ENCODE results near the gene UQCC3.
"Not testable (repeated sequence)": the region's sequence is repeated elsewhere in the genome, so short reads cannot be mapped to it uniquely, and the experiment has no call there.

The UQCC3 gene

GRCh38 chr11:62648185-62648966, 23.1 kb upstream of the UQCC3 start:
- peaks cover 41% of the 10 kb centered on the region for H3K36me3 ChIP-seq (ENCODE audit: control insufficient read depth, insufficient read depth, low read length)
- H3K4me3 ChIP-seq (ENCODE audit: low read depth, low read length) = no peak overlapping the region
- no peaks in the 10 kb centered on the region for H3K27me3 ChIP-seq (ENCODE audit: control insufficient read depth, insufficient read depth, low read length)
- peaks cover 10% of the 10 kb centered on the region for H3K4me1 ChIP-seq (ENCODE audit: control insufficient read depth, insufficient read depth, low read length)
- no peaks in the 10 kb centered on the region for H3K9me3 ChIP-seq (ENCODE audit: control insufficient read depth, insufficient read depth, low read depth, low read length)
- no peak overlapping the region for H3K27ac ChIP-seq (ENCODE audit: low read depth, low read length)
- no peak overlapping the region for H3K9ac ChIP-seq (ENCODE audit: low read length)

- Histone ChIP-seq H3K9ac (ENCODE audit: low read length) (no peak overlapping the region), H3K4me1 (ENCODE audit: control insufficient read depth, insufficient read depth, low read length) (peaks cover 10% of the 10 kb centered on the region), H3K4me3 (ENCODE audit: low read depth, low read length) (no peak overlapping the region), H3K27ac (ENCODE audit: low read depth, low read length) (no peak overlapping the region), H3K27me3 (ENCODE audit: control insufficient read depth, insufficient read depth, low read length) (no peaks in the 10 kb centered on the region), H3K9me3 (ENCODE audit: control insufficient read depth, insufficient read depth, low read depth, low read length) (no peaks in the 10 kb centered on the region), H3K36me3 (ENCODE audit: control insufficient read depth, insufficient read depth, low read length) (peaks cover 36% of the 10 kb centered on the region)
Observed at GRCh38 chr11:62648967-62649364, 22.5 kb upstream of the UQCC3 start.

DNA sequence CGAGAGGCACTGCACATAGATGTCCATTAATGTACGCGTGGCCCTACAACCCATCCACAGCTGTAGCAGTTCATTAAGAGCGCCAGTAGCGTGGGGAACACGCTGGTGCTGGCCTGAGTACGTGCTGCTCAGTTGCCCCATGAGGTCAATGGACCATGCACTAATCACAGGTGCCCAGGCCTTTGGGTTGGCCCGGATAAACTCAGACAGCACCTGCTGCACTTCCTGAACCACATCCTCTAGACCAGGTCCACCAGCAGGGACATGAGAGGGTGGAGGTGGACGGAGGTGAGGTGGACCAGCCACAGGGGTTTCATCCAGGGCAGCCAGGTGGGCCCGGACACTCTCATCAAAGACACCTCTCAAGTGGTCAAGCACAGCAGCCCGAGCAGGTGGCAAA, 22.0 kb upstream of the UQCC3 start:
- Histone ChIP-seq H3K9me3 (ENCODE audit: control insufficient read depth, insufficient read depth, low read depth, low read length) (no peaks in the 10 kb centered on the region), H3K27ac (ENCODE audit: low read depth, low read length) (no peak overlapping the region), H3K27me3 (ENCODE audit: control insufficient read depth, insufficient read depth, low read length) (no peaks in the 10 kb centered on the region), H3K4me3 (ENCODE audit: low read depth, low read length) (no peak overlapping the region), H3K4me1 (ENCODE audit: control insufficient read depth, insufficient read depth, low read length) (peaks cover 10% of the 10 kb centered on the region), H3K36me3 (ENCODE audit: control insufficient read depth, insufficient read depth, low read length) (peaks cover 31% of the 10 kb centered on the region), H3K9ac (ENCODE audit: low read length) (no peak overlapping the region)

- not testable (repeated sequence) for H3K4me1 ChIP-seq (ENCODE audit: control insufficient read depth, insufficient read depth, low read length); H3K9me3 ChIP-seq (ENCODE audit: control insufficient read depth, insufficient read depth, low read depth, low read length); H3K9ac ChIP-seq (ENCODE audit: low read length); H3K27me3 ChIP-seq (ENCODE audit: control insufficient read depth, insufficient read depth, low read length); H3K27ac ChIP-seq (ENCODE audit: low read depth, low read length); H3K4me3 ChIP-seq (ENCODE audit: low read depth, low read length)
- H3K36me3 ChIP-seq (ENCODE audit: control insufficient read depth, insufficient read depth, low read length) = peaks cover 25% of the 10 kb centered on the region
Observed at GRCh38 chr11:62650283-62650682, 21.2 kb upstream of the UQCC3 start.

DNA sequence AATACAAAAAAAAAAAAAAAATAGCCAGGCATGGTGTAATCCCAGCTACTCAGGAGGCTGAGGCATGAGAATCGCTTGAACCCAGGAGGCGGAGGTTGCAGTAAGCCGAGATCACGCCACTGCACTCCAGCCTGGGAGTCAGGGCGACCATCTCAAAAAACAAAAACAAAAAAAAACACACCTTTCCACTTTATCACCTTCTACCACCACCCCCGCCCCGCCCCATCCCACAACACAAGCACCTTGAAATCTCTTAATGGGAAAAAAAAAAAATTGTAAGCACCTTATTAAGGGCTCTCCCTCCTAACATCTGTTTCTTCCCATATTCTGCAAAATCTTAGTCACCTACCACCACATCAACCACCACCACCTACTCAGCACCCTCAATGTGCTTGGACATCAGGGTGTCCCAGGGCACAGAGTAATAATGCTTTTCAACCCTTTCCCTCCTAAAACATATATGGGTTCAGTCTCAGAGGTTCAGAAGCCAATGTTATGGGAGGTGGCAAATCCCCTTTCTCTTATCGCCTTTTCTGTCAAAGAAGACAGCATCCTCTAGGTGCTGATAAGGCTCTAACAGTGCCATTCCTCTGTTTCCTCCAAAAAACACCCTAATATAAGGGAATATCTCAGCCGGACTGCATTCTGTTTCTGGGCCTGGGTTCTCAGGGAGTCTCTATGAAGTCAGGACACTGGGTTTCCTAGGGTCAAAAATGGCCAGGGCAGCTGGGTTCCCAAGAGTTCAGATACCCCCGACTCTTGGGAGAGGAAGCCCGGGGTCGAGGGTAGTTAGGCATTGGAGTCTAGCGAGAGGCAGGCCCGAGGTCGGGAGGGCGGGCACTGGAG, 19.1 kb upstream of the UQCC3 start:
- H3K27ac ChIP-seq (ENCODE audit: low read depth, low read length) = peak overlapping the region; percentile 78; the same call in 1 of the 2 replicates
- H3K27me3 ChIP-seq (ENCODE audit: control insufficient read depth, insufficient read depth, low read length) = no peaks in the 10 kb centered on the region
- no peaks in the 10 kb centered on the region for H3K9me3 ChIP-seq (ENCODE audit: control insufficient read depth, insufficient read depth, low read depth, low read length)
- H3K4me3 ChIP-seq (ENCODE audit: low read depth, low read length) = peak overlapping the region; percentile 83
- peaks cover 2% of the 10 kb centered on the region for H3K4me1 ChIP-seq (ENCODE audit: control insufficient read depth, insufficient read depth, low read length)
- H3K36me3 ChIP-seq (ENCODE audit: control insufficient read depth, insufficient read depth, low read length) = peaks cover 25% of the 10 kb centered on the region
- peak overlapping the region; percentile 93 for H3K9ac ChIP-seq (ENCODE audit: low read length)

GRCh38 chr11:62654297-62654696, 17.2 kb upstream of the UQCC3 start:
- Histone ChIP-seq H3K9me3 (ENCODE audit: control insufficient read depth, insufficient read depth, low read depth, low read length) (no peaks in the 10 kb centered on the region), H3K4me1 (ENCODE audit: control insufficient read depth, insufficient read depth, low read length) (no peaks in the 10 kb centered on the region; the same call in 1 of the 2 replicates), H3K36me3 (ENCODE audit: control insufficient read depth, insufficient read depth, low read length) (peaks cover 6% of the 10 kb centered on the region), H3K27ac (ENCODE audit: low read depth, low read length) (no peak overlapping the region), H3K4me3 (ENCODE audit: low read depth, low read length) (no peak overlapping the region), H3K9ac (ENCODE audit: low read length) (no peak overlapping the region), H3K27me3 (ENCODE audit: control insufficient read depth, insufficient read depth, low read length) (no peaks in the 10 kb centered on the region)

- Histone ChIP-seq H3K4me1 (ENCODE audit: control insufficient read depth, insufficient read depth, low read length) (no peaks in the 10 kb centered on the region), H3K27me3 (ENCODE audit: control insufficient read depth, insufficient read depth, low read length) (no peaks in the 10 kb centered on the region), H3K4me3 (ENCODE audit: low read depth, low read length) (no peak overlapping the region), H3K27ac (ENCODE audit: low read depth, low read length) (no peak overlapping the region), H3K36me3 (ENCODE audit: control insufficient read depth, insufficient read depth, low read length) (0 out of 2 replicates have a peak, but pooled peaks cover 2% of the 10 kb centered on the region), H3K9ac (ENCODE audit: low read length) (no peak overlapping the region), H3K9me3 (ENCODE audit: control insufficient read depth, insufficient read depth, low read depth, low read length) (no peaks in the 10 kb centered on the region)
Observed at GRCh38 chr11:62656796-62657429, 14.6 kb upstream of the UQCC3 start.

- Histone ChIP-seq H3K27ac (ENCODE audit: low read depth, low read length) (peak overlapping the region; percentile 81), H3K4me1 (ENCODE audit: control insufficient read depth, insufficient read depth, low read length) (peaks cover 13% of the 10 kb centered on the region), H3K4me3 (ENCODE audit: low read depth, low read length) (peak overlapping the region; percentile 99), H3K9ac (ENCODE audit: low read length) (peak overlapping the region; percentile 98), H3K9me3 (ENCODE audit: control insufficient read depth, insufficient read depth, low read depth, low read length) (no peaks in the 10 kb centered on the region), H3K27me3 (ENCODE audit: control insufficient read depth, insufficient read depth, low read length) (no peaks in the 10 kb centered on the region), H3K36me3 (ENCODE audit: control insufficient read depth, insufficient read depth, low read length) (peaks cover 38% of the 10 kb centered on the region)
Observed at GRCh38 chr11:62664405-62665074, 6.9 kb upstream of the UQCC3 start.

DNA sequence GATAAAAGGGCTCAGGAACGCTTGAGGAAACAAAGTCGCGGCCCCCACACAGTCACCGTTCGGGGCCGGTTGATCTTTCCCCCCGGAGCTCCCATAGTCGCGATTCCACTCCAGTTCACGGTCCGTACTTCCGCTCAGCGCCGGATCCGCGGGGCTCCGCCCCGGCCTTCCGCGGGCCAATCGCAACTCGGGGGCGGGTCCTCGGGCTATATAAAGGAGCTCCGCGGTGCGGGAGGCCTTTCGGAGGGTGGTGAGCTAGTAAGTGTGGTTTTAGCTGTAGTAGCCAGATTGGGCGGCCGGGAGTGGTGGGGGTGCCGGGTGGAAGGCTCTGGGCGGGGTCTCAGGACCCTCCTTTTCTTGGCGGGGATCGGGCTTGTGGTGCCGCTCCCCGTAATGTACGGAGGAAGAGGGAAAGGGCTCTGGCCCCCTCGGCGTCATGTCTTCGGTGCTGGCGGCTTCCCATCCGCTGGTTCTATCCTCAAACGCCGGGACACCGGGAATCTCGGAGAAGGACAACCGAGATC, 6.3 kb upstream of the UQCC3 start, which contains the start of the genes C11orf98 and CSKMT:
C11orf98 (minus strand) TSS at position 136 of the 524 bp plus-strand sequence; CDS start at position 95, 41 bp downstream.
CSKMT (plus strand) TSS at position 238 of the 524 bp plus-strand sequence. CDS start 568 bp downstream, outside the sequence.
- no peaks in the 10 kb centered on the region for H3K27me3 ChIP-seq (ENCODE audit: control insufficient read depth, insufficient read depth, low read length)
- peaks cover 13% of the 10 kb centered on the region for H3K4me1 ChIP-seq (ENCODE audit: control insufficient read depth, insufficient read depth, low read length)
- H3K9ac ChIP-seq (ENCODE audit: low read length) = peak within 1 kb of the TSS; percentile 98
- H3K36me3 ChIP-seq (ENCODE audit: control insufficient read depth, insufficient read depth, low read length) = peaks cover 38% of the 10 kb centered on the region
- H3K9me3 ChIP-seq (ENCODE audit: control insufficient read depth, insufficient read depth, low read depth, low read length) = no peaks in the 10 kb centered on the region
- H3K27ac ChIP-seq (ENCODE audit: low read depth, low read length) = peak within 1 kb of the TSS; percentile 81
- H3K4me3 ChIP-seq (ENCODE audit: low read depth, low read length) = peak within 1 kb of the TSS; percentile 99

- no peaks in the 10 kb centered on the region for H3K27me3 ChIP-seq (ENCODE audit: control insufficient read depth, insufficient read depth, low read length)
- peak overlapping the region; percentile 81 for H3K27ac ChIP-seq (ENCODE audit: low read depth, low read length)
- no peaks in the 10 kb centered on the region for H3K9me3 ChIP-seq (ENCODE audit: control insufficient read depth, insufficient read depth, low read depth, low read length)
- peaks cover 13% of the 10 kb centered on the region for H3K4me1 ChIP-seq (ENCODE audit: control insufficient read depth, insufficient read depth, low read length)
- H3K36me3 ChIP-seq (ENCODE audit: control insufficient read depth, insufficient read depth, low read length) = peaks cover 38% of the 10 kb centered on the region
- peak overlapping the region; percentile 98 for H3K9ac ChIP-seq (ENCODE audit: low read length)
- H3K4me3 ChIP-seq (ENCODE audit: low read depth, low read length) = peak overlapping the region; percentile 99
Observed at GRCh38 chr11:62665599-62666258, 5.7 kb upstream of the UQCC3 start.

Measured in HUES6 (cell line).